ENCODE data around the gene ITPR2.

- TF ChIP-seq MXI1 (IDR thresholded peaks at IDR 0.05; ENCODE audit: low read depth, low read length) = no peak
- TF ChIP-seq CTCF (IDR thresholded peaks at IDR 0.05) = no peak
- TF ChIP-seq, protein P1, sequence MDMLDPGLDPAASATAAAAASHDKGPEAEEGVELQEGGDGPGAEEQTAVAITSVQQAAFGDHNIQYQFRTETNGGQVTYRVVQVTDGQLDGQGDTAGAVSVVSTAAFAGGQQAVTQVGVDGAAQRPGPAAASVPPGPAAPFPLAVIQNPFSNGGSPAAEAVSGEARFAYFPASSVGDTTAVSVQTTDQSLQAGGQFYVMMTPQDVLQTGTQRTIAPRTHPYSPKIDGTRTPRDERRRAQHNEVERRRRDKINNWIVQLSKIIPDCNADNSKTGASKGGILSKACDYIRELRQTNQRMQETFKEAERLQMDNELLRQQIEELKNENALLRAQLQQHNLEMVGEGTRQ (IDR thresholded peaks at IDR 0.05; ENCODE audit: borderline replicate concordance, low read depth, low read length) = no peak
- no peak for TF ChIP-seq FOXM1 (IDR thresholded peaks at IDR 0.05; ENCODE audit: low read depth)
- no peak for TF ChIP-seq ELF1 (IDR thresholded peaks at IDR 0.05)
Observed at GRCh38 chr12:26730481-26731350, 102.3 kb downstream of the ITPR2 start.
